ENCODE data around the gene POLRMT. TPM values are rescaled to one million over a fixed set of nuclear protein-coding genes. Genes with fewer than 3 reads are reported as not detected.
"Not testable (repeated sequence)": the region's sequence is repeated elsewhere in the genome, so short reads cannot be mapped to it uniquely, and the experiment has no call there.

Gene POLRMT
- total RNA-seq, 6 donors from 2014 or later, result 26.7 to 86.5 (median 50.9) TPM

DNA sequence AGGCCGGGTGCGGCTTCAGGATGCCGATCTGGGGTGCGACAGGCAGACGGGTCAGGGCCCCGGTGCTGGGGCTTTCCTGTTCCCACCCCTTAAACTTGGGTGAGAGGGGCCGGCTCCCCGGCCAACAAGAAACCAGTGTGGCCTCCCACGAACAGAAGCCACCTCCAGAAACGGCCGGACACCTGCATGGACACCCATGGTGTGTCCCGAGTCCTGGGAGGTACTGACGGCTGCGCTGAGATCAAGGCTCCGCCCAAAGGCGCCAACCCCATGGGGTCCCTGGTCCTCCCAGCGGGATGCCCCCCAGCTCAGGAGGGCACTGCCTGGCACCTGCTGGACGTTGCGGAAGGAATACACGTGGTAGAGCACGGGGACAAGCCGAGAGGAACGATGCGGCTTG, 11.5 kb downstream of the POLRMT start:
- no peak overlapping the region for H3K27ac ChIP-seq
- peaks cover 16 to 92% (median 74%) of the 10 kb centered on the region in 4 donors for H3K36me3 ChIP-seq
- H3K4me3 ChIP-seq, result no peak overlapping the region
- no peaks in the 10 kb centered on the region for H3K27me3 ChIP-seq
- H3K9me3 ChIP-seq, result no peaks in the 10 kb centered on the region
- no peak for TF ChIP-seq EP300 (IDR thresholded peaks at IDR 0.05)
- no peak for TF ChIP-seq POLR2A (IDR thresholded peaks at IDR 0.05)
- no peak for TF ChIP-seq POLR2AphosphoS5 (IDR thresholded peaks at IDR 0.05)
- TF ChIP-seq, protein P1, sequence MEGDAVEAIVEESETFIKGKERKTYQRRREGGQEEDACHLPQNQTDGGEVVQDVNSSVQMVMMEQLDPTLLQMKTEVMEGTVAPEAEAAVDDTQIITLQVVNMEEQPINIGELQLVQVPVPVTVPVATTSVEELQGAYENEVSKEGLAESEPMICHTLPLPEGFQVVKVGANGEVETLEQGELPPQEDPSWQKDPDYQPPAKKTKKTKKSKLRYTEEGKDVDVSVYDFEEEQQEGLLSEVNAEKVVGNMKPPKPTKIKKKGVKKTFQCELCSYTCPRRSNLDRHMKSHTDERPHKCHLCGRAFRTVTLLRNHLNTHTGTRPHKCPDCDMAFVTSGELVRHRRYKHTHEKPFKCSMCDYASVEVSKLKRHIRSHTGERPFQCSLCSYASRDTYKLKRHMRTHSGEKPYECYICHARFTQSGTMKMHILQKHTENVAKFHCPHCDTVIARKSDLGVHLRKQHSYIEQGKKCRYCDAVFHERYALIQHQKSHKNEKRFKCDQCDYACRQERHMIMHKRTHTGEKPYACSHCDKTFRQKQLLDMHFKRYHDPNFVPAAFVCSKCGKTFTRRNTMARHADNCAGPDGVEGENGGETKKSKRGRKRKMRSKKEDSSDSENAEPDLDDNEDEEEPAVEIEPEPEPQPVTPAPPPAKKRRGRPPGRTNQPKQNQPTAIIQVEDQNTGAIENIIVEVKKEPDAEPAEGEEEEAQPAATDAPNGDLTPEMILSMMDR (IDR thresholded peaks at IDR 0.05), result no peak
- no peak for ATAC-seq (ENCODE audit: low FRiP score in 2 of 2)
- H3K4me1 ChIP-seq, result peaks cover 0 to under 1% (median 0%) of the 10 kb centered on the region in 4 donors
- WGBS, 2 donors, result 100% methylated on average over 3 to 10 of the region's 24 CpGs
- peak in 1 of 2 donors; percentile 59 for DNase-seq

DNA sequence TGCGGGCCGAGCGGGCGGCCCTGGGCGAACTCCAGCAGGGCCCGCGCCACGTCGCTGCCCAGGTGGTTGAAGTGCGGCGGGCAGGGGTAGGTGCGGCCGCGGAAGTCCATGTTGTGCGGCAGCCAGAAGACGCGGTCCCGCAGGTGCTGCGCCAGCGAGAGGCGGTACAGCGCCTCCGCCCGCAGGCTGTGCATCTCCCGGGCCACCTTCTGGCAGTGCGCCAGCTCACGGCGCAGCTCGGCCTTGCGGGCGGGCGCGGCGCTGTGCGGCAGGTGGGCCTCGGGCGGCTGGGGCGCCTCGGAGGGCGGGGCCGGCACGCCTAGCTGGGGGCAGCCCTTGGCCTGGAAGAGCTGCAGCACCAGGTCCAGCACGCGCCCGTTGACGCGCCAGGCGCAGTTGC, 12.1 kb downstream of the POLRMT start:
- H3K36me3 ChIP-seq, result peaks cover 16 to 94% (median 75%) of the 10 kb centered on the region in 4 donors
- H3K9me3 ChIP-seq; ATAC-seq (ENCODE audit: low FRiP score in 2 of 2); H3K27ac ChIP-seq; H3K27me3 ChIP-seq; DNase-seq; H3K4me1 ChIP-seq; H3K4me3 ChIP-seq: not testable (repeated sequence)
- 97 to 98% methylated on average over 37 to 45 of the region's 48 CpGs for WGBS, 2 donors

DNA sequence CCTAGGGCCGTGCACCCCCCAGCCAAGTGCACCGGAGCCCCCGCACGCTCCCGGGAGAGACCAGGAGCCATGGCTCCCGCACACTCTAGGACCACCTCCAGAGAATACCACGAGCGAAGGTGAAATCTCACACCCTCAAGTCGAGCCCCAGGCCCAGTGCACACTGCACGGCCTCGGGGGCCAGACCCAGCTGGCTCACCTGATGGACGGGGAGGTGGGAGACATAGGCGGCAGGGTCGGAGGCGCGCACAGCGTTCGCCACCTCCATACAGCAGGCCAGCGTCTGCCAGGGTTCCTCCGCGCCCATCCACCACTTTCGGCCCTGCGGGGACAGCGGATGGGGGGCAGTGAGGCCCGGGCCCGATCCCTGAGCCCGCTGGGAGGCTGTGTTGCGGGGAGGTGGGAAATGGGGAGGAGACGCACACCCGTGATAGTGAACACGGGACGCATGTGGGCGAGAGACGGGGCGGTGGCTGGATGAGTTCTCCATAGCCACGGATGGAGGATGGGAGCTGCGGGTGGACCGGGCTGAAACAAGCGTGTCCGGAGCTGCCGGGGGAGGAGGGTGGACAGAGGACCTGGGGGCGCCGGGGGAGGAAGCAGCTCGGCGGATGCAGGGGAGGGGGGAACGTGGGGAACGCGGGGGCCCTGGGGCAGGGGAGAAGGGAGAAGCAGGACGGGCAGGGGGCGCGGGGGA, 13.0 kb downstream of the POLRMT start:
- H3K9me3 ChIP-seq, result no peaks in the 10 kb centered on the region
- peaks cover 0 to 12% (median 2%) of the 10 kb centered on the region in 4 donors for H3K4me1 ChIP-seq
- 95 to 96% methylated on average over 41 of the region's 51 CpGs for WGBS, 2 donors
- ATAC-seq (ENCODE audit: low FRiP score in 2 of 2) (no peak), DNase-seq (peak in 1 of 2 donors; percentile 70)
- peaks cover 16 to 86% (median 70%) of the 10 kb centered on the region in 4 donors for H3K36me3 ChIP-seq
- H3K27ac ChIP-seq, result no peak overlapping the region
- peaks cover 0 to 7% (median 0%) of the 10 kb centered on the region in 4 donors for H3K27me3 ChIP-seq
- no peak for TF ChIP-seq POLR2A (IDR thresholded peaks at IDR 0.05)
- TF ChIP-seq, protein P1 (IDR thresholded peaks at IDR 0.05), result no peak
- no peak for TF ChIP-seq EP300 (IDR thresholded peaks at IDR 0.05)
- TF ChIP-seq POLR2AphosphoS5 (IDR thresholded peaks at IDR 0.05), result no peak
- H3K4me3 ChIP-seq, result no peak overlapping the region

DNA sequence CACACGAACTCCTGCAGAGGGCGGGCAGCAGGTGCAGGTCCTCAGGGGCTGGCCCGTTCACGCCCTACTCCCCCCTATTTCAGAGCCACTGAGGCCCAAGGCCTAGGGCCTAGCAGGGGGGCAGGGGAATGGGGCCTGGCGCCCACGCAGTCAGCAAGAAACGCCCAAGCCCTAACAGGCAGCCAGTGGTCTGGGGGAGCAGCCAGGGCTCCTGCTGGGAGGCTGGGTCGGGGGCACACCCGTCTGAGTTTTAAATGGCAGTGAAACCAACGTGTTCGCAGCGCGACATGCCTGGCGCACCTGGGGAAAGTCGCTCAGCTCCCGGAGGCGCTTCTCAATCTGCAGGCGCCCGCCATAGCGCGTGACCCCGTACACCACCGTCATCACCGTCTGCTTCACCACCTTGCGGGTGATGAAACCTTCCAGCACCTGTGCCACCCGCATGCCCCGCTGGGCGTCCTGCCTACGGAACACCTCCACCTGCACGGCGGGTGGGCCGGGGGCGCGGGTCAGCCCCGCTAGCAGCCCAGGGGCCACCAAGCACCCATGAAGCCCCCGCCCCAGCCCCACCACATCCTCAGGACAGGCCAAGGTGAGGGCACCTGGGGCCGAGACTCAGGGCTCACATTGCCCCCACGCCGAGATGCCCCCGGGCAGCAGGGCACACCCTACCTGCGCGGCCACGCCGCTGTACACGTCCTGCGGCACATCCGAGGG, 13.9 kb downstream of the POLRMT start:
- ATAC-seq (ENCODE audit: low FRiP score in 2 of 2) (no peak), DNase-seq (peak in 1 of 2 donors; percentile 81)
- no peak overlapping the region for H3K4me3 ChIP-seq
- no peaks in the 10 kb centered on the region for H3K9me3 ChIP-seq
- WGBS, 2 donors, result 96 to 97% methylated on average over 36 to 45 of the region's 47 CpGs
- H3K27ac ChIP-seq, result no peak overlapping the region
- H3K27me3 ChIP-seq, result peaks cover 0 to 7% (median 0%) of the 10 kb centered on the region in 4 donors
- no peak for TF ChIP-seq EP300 (IDR thresholded peaks at IDR 0.05)
- TF ChIP-seq POLR2A (IDR thresholded peaks at IDR 0.05), result no peak
- TF ChIP-seq POLR2AphosphoS5 (IDR thresholded peaks at IDR 0.05), result no peak
- TF ChIP-seq, protein P1 (IDR thresholded peaks at IDR 0.05), result no peak
- peaks cover 0 to 12% (median 2%) of the 10 kb centered on the region in 4 donors for H3K4me1 ChIP-seq
- H3K36me3 ChIP-seq, result peaks cover 16 to 78% (median 62%) of the 10 kb centered on the region in 4 donors

DNA sequence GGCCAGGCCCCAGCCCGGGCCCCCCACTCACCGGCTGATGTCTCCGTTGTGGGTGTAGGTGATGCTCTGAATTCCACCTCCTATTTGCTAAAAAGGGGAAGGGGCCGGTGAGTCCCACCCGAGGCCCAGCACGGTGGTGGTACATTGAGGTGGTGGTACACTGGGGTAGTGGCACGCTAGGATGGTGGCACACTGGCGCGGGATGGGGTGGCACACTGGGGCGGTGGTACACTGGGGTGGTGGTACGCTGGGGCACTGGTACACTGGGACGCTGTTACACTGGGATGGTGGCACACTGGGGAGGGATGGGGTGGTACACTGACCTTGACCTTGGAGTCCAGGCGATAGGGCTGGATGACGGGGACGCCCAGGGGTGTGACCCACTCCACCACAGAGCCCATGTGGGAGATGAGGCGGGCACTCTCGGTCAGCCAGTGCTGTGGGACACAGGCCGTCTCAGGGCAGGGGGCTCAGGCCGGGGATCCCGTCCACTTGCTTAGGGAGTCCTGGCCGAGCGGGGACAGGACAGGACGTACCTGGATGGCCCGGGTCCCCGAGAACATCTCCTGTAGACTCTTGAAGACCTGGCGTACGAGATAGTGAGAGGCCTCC, 14.6 kb downstream of the POLRMT start:
- WGBS, 2 donors, result 93 to 97% methylated on average over 26 to 27 of the region's 27 CpGs
- ATAC-seq (ENCODE audit: low FRiP score in 2 of 2), result no peak
- no peak for TF ChIP-seq POLR2A (IDR thresholded peaks at IDR 0.05)
- TF ChIP-seq, protein P1 (IDR thresholded peaks at IDR 0.05), result no peak
- TF ChIP-seq POLR2AphosphoS5 (IDR thresholded peaks at IDR 0.05), result no peak
- TF ChIP-seq EP300 (IDR thresholded peaks at IDR 0.05), result no peak
- Histone ChIP-seq H3K27ac (no peak overlapping the region), H3K9me3 (no peaks in the 10 kb centered on the region), H3K36me3 (peaks cover 16 to 71% (median 56%) of the 10 kb centered on the region in 4 donors), H3K4me3 (no peak overlapping the region), H3K27me3 (peaks cover 0 to 7% (median 0%) of the 10 kb centered on the region in 4 donors), H3K4me1 (peaks cover 0 to 12% (median 2%) of the 10 kb centered on the region in 4 donors)
- DNase-seq, result peak in 1 of 2 donors; percentile 61
